ENCODE data around the gene CTSZ.

DNA sequence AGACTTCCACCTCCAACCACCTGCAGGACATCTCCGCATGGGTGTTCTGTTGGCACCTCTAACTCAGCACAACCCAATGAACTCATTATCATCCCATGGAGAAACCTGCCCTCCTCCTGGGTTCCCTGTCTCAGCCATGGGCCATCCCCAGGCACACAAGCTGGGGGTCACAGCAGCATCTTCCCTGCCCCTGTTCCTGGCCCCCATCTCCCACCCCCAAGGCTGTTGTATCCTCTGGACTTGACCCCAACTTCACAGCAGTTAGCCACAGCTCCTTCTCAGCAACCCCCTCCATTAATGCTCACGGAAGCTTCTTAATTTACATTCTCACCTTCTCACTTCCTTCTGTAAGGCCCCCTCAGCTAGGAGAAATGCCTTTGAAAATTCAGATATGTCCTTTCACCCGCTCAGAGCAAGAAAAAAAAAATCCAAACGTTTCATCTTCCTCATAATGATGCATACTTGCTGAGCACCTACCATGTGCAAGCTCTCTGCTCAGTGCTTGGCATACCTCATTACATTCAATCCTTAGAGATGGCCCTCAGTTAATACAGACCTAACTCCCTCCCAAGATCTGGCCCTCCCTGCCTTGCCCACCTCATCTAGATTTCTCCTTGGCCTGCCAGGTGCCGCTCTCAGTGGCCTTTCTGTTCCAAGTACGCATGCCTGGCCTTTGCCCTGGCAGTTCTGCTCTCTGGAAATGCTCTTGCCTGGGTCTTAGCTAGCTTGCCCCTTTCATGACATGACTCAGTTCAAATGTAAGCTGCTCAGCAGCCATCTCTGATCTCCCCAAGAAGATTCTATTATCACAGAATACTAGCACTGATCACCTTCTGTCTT is 28.5 kb downstream of the CTSZ start:
- TF ChIP-seq POLR2A (IDR thresholded peaks at IDR 0.05; ENCODE audit: low read depth, low read length) (no peak), POLR2AphosphoS5 (IDR thresholded peaks at IDR 0.05; ENCODE audit: low read depth, low read length) (no peak), TAF1 (IDR thresholded peaks at IDR 0.05; ENCODE audit: low read depth, low read length) (no peak), PAX5 (IDR thresholded peaks at IDR 0.05; ENCODE audit: insufficient read depth, low read length, severe bottlenecking) (no peak), POU2F2 (IDR thresholded peaks at IDR 0.05; ENCODE audit: low read depth, low read length) (no peak)
